Adipocyte (in vitro differentiated cells): ENCODE results near the gene NUP93.
"Not testable (repeated sequence)": the region's sequence is repeated elsewhere in the genome, so short reads cannot be mapped to it uniquely, and the experiment has no call there.

Experiments
- DNase-seq: peaks from one replicate; pipeline ENCODE4 v3.0.0-alpha.2; 2015; ENCODE audit warnings: low read depth
- H3K27me3 ChIP-seq: replicated peaks from 2 replicates; pipeline ENCODE4 v1.7.0; 2013; ENCODE audit warnings: mild to moderate bottlenecking, low read length, moderate library complexity; ENCODE audit not compliant: control insufficient read depth, insufficient read depth
- H3K36me3 ChIP-seq: 2 replicates; pipeline ENCODE4 v1.7.0; 2013; ENCODE audit warnings: low read length, mild to moderate bottlenecking, moderate library complexity; ENCODE audit not compliant: control insufficient read depth, insufficient read depth, severe bottlenecking
- H3K4me1 ChIP-seq: 2 replicates; pipeline ENCODE4 v1.7.0; 2013; ENCODE audit warnings: mild to moderate bottlenecking, low read length, moderate library complexity; ENCODE audit not compliant: control insufficient read depth, insufficient read depth
- H3K4me3 ChIP-seq: 2 replicates; pipeline ENCODE4 v1.7.0; 2013; ENCODE audit warnings: mild to moderate bottlenecking, low read length, moderate library complexity
- H3K9ac ChIP-seq: 2 replicates; pipeline ENCODE4 v1.7.0; 2013; ENCODE audit warnings: mild to moderate bottlenecking, low read length, moderate library complexity
- H3K9me3 ChIP-seq: 2 replicates; pipeline ENCODE4 v1.7.0; 2013; ENCODE audit warnings: mild to moderate bottlenecking, low read length, moderate library complexity; ENCODE audit not compliant: control insufficient read depth

The NUP93 gene

DNA sequence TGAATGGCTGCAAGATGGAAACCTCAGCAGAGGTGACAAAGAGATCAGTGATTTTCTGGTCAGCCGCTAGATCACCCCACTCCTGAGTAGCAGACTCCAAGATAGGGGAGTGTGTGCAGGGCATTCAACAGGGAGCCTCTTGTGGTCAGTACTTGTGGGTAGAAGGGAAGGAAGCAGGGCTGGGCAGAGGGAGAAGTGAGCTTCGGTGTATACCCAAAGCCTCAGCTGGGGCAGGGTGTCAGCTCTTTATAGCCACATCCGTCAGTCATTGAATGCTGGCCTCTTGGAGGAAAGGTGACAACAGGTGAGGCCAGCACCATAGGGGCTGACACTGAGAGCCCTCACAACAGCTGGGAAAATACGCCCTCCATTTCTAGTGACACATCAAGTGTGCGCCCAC lies 132.8 kb downstream of the NUP93 start:
- Histone ChIP-seq H3K36me3 (no peaks in the 10 kb centered on the region), H3K4me1 (no peaks in the 10 kb centered on the region), H3K9me3 (no peaks in the 10 kb centered on the region), H3K27me3 (peaks cover 14% of the 10 kb centered on the region), H3K9ac (no peak overlapping the region), H3K4me3 (no peak overlapping the region)
- no peak for DNase-seq

GRCh38 chr16:56864960-56865359 lies 135.0 kb downstream of the NUP93 start, which contains the start of gene SLC12A3:
TSS of gene SLC12A3 (plus strand) at chr16:56865207. CDS start at chr16:56865236, 29 bp downstream.
- Histone ChIP-seq H3K4me1 (no peaks in the 10 kb centered on the region), H3K9me3 (no peaks in the 10 kb centered on the region), H3K27me3 (peaks cover 11% of the 10 kb centered on the region), H3K9ac (no peak within 1 kb of the TSS), H3K36me3 (no peaks in the 10 kb centered on the region), H3K4me3 (no peak within 1 kb of the TSS)
- no peak for DNase-seq

- no peak overlapping the region for H3K4me3 ChIP-seq
- no peaks in the 10 kb centered on the region for H3K4me1 ChIP-seq
- no peak overlapping the region for H3K9ac ChIP-seq
- H3K27me3 ChIP-seq: peaks cover 9% of the 10 kb centered on the region
- H3K36me3 ChIP-seq: no peaks in the 10 kb centered on the region
- H3K9me3 ChIP-seq: no peaks in the 10 kb centered on the region
- DNase-seq: no peak
Observed at GRCh38 chr16:56865394-56866062, 135.6 kb downstream of the NUP93 start.

- Histone ChIP-seq H3K27me3 (peaks cover 6% of the 10 kb centered on the region), H3K9ac (no peak overlapping the region), H3K4me1 (no peaks in the 10 kb centered on the region), H3K9me3 (no peaks in the 10 kb centered on the region), H3K36me3 (no peaks in the 10 kb centered on the region), H3K4me3 (no peak overlapping the region)
- peak; percentile 87 for DNase-seq
Observed at GRCh38 chr16:56866955-56867830, 137.3 kb downstream of the NUP93 start.

GRCh38 chr16:56868175-56868574 lies 138.2 kb downstream of the NUP93 start:
- DNase-seq: no peak
- Histone ChIP-seq H3K4me1 (no peaks in the 10 kb centered on the region), H3K36me3 (no peaks in the 10 kb centered on the region), H3K4me3 (no peak overlapping the region), H3K27me3 (no peaks in the 10 kb centered on the region), H3K9ac (no peak overlapping the region), H3K9me3 (no peaks in the 10 kb centered on the region)

GRCh38 chr16:56868766-56869165 lies 138.8 kb downstream of the NUP93 start:
- not testable (repeated sequence) for H3K36me3 ChIP-seq, H3K4me1 ChIP-seq, H3K9me3 ChIP-seq, H3K9ac ChIP-seq, H3K27me3 ChIP-seq, DNase-seq, H3K4me3 ChIP-seq

DNA sequence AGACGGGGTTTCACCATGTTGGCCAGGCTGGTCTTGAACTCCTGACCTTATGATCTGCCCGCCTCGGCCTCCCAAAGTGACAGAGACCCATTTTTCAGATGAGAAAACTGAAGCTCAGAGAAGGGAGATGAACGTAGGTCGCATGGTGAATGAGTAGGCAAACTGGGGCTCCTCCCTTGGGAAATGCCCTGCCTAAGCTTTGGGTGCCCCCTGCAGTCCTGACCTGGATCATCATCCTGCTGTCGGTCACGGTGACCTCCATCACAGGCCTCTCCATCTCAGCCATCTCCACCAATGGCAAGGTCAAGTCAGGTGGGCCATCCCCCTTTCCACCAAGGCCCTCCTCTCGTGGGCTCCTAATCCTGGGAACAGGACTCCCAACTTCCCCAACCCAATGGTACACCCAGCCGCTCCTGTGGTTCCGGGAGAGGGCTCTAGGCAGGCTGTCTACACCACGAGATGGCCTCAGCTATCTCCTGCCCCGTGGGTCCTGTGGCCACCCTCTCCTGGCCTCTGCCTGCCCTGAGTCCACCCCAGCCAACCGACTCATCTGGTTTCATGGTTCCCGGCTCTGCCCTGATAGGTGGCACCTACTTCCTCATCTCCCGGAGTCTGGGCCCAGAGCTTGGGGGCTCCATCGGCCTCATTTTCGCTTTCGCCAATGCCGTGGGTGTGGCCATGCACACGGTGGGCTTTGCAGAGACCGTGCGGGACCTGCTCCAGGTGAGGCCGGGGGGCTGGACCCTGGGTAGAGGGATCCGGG lies 139.8 kb downstream of the NUP93 start:
- Histone ChIP-seq H3K36me3 (no peaks in the 10 kb centered on the region), H3K9me3 (no peaks in the 10 kb centered on the region), H3K27me3 (no peaks in the 10 kb centered on the region), H3K4me3 (no peak overlapping the region), H3K9ac (no peak overlapping the region), H3K4me1 (no peaks in the 10 kb centered on the region)
- DNase-seq: no peak

DNA sequence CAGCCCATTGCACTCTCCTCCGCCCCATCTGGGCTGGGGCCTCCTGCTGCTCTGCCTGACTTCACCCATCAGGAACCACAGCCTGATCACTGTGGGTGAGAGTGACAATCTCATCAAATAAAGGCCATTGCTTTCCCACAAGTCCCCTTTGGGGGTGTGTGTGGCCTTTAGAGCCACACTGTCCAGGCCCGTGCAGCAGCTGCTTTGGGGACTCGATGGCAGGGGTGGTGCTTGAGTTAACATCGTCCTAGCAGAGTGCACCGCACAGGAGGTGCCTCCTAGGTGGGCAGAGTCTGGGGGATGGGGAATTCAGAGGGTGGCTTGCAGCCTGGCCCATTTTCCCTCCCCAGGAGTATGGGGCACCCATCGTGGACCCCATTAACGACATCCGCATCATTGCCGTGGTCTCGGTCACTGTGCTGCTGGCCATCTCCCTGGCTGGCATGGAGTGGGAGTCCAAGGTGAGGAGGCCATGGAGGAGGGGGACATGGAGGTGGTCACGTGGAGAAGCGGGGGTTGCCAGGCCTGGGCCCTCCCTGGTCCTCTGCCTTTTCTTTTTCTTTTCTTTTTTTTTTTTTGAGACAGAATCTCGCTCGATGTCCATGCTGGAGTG lies 140.5 kb downstream of the NUP93 start:
- DNase-seq: no peak
- Histone ChIP-seq H3K27me3 (no peaks in the 10 kb centered on the region), H3K9me3 (no peaks in the 10 kb centered on the region), H3K9ac (no peak overlapping the region), H3K4me3 (no peak overlapping the region), H3K4me1 (no peaks in the 10 kb centered on the region), H3K36me3 (no peaks in the 10 kb centered on the region)

GRCh38 chr16:56871172-56871593 lies 141.3 kb downstream of the NUP93 start:
- DNase-seq: peak; percentile 60
- Histone ChIP-seq H3K4me3 (no peak overlapping the region), H3K9me3 (no peaks in the 10 kb centered on the region), H3K9ac (no peak overlapping the region), H3K36me3 (no peaks in the 10 kb centered on the region), H3K27me3 (no peaks in the 10 kb centered on the region), H3K4me1 (no peaks in the 10 kb centered on the region)

GRCh38 chr16:56872863-56873391 lies 143.0 kb downstream of the NUP93 start:
- Histone ChIP-seq H3K9me3 (no peaks in the 10 kb centered on the region), H3K4me3 (no peak overlapping the region), H3K9ac (no peak overlapping the region), H3K36me3 (no peaks in the 10 kb centered on the region), H3K4me1 (no peaks in the 10 kb centered on the region), H3K27me3 (no peaks in the 10 kb centered on the region)
- peak; percentile 25 for DNase-seq
